GM23338 (cell line): Measurements from ENCODE around the gene PRPF40B. TPM values are rescaled to one million over a fixed set of nuclear protein-coding genes. Genes with fewer than 3 reads are reported as not detected.
A peak's percentile ranks its signal among the peaks of the same experiment; 100 is the strongest.

Experiments used
- ATAC-seq: fragments of 200-7000 bp; cut with Tn5 transposase; 3 replicates; pipeline ENCODE4 v1.9.1; 2020
- DNase-seq: peaks from one replicate; pipeline ENCODE4 v3.0.0-alpha.2; 2015; ENCODE audit warnings: low spot score
- H2AFZ ChIP-seq: fragments of 200-600 bp; sonication (generic); 2 replicates; pipeline ENCODE4 v1.8.0; 2016; ENCODE audit warnings: antibody characterized with exemption, mild to moderate bottlenecking, moderate library complexity
- H3F3A ChIP-seq: fragments of 200-600 bp; sonication (generic); replicated peaks from 2 replicates; pipeline ENCODE4 v1.8.0; 2017; ENCODE audit warnings: antibody characterized with exemption, mixed run types, low read depth
- H3K27ac ChIP-seq: fragments of 200-600 bp; sonication (generic); 2 replicates; pipeline ENCODE4 v1.6.1; 2016; ENCODE audit warnings: low read depth
- H3K27me3 ChIP-seq: fragments of 200-600 bp; sonication (generic); 2 replicates; pipeline ENCODE4 v1.8.0; 2016; ENCODE audit warnings: mild to moderate bottlenecking, mixed run types, moderate library complexity; ENCODE audit not compliant: insufficient read depth
- H3K36me3 ChIP-seq: fragments of 200-600 bp; sonication (generic); 2 replicates; pipeline ENCODE4 v1.8.0; 2016; ENCODE audit warnings: mild to moderate bottlenecking; ENCODE audit not compliant: insufficient read depth
- H3K4me1 ChIP-seq: fragments of 200-600 bp; sonication (generic); 2 replicates; pipeline ENCODE4 v1.8.0; 2016; ENCODE audit warnings: mild to moderate bottlenecking, moderate library complexity; ENCODE audit not compliant: insufficient read depth
- H3K4me2 ChIP-seq: fragments of 200-600 bp; sonication (generic); 2 replicates; pipeline ENCODE4 v1.7.1; 2017; ENCODE audit warnings: mixed run types
- H3K4me3 ChIP-seq: fragments of 200-600 bp; sonication (generic); 2 replicates; pipeline ENCODE4 v1.6.1; 2016; ENCODE audit warnings: mixed run types
- H3K79me2 ChIP-seq: fragments of 200-600 bp; sonication (generic); replicated peaks from 2 replicates; pipeline ENCODE4 v1.8.0; 2017; ENCODE audit warnings: mild to moderate bottlenecking; ENCODE audit not compliant: insufficient read depth
- H3K9me2 ChIP-seq: fragments of 200-600 bp; sonication (generic); 2 replicates; pipeline ENCODE4 v1.8.0; 2017; ENCODE audit not compliant: insufficient read depth
- H4K20me1 ChIP-seq: fragments of 200-600 bp; sonication (generic); replicated peaks from 2 replicates; pipeline ENCODE4 v1.8.0; 2017; ENCODE audit warnings: mild to moderate bottlenecking; ENCODE audit not compliant: insufficient read depth
- H3K27ac Mint-ChIP-seq: 2 replicates; pipeline ENCODE4 v1.8.0; 2020; ENCODE audit warnings: inconsistent platforms, mild to moderate bottlenecking, moderate library complexity, mixed read lengths
- H3K27me3 Mint-ChIP-seq: 3 replicates; pipeline ENCODE4 v1.8.0; 2022; ENCODE audit warnings: low read depth, mild to moderate bottlenecking, moderate library complexity, mixed read lengths, inconsistent platforms; ENCODE audit not compliant: insufficient read depth, poor library complexity
- H3K36me3 Mint-ChIP-seq: 3 replicates; pipeline ENCODE4 v1.8.0; 2021; ENCODE audit warnings: low read depth, mild to moderate bottlenecking, inconsistent platforms, moderate library complexity, mixed read lengths
- H3K4me1 Mint-ChIP-seq: 3 replicates; pipeline ENCODE4 v1.8.0; 2020; ENCODE audit warnings: mild to moderate bottlenecking, inconsistent platforms, mixed read lengths
- H3K4me3 Mint-ChIP-seq: 3 replicates; pipeline ENCODE4 v1.8.0; 2021; ENCODE audit warnings: moderate library complexity, mild to moderate bottlenecking, inconsistent platforms, mixed read lengths
- H3K9me3 Mint-ChIP-seq: 3 replicates; pipeline ENCODE4 v1.8.0; 2020; ENCODE audit warnings: moderate library complexity, mild to moderate bottlenecking, inconsistent platforms, mixed read lengths
- EZH2 ChIP-seq: fragments of 200-600 bp; sonication (generic); IDR thresholded peaks from one replicate; pipeline ENCODE4 v1.8.0; 2017; ENCODE audit warnings: antibody characterized with exemption, mild to moderate bottlenecking, low read depth; ENCODE audit not compliant: unreplicated experiment
- JUNB ChIP-seq: IDR thresholded peaks from one replicate; pipeline ENCODE4 v1.6.1; 2016; ENCODE audit warnings: antibody characterized with exemption; ENCODE audit not compliant: unreplicated experiment
- NANOG ChIP-seq: IDR thresholded peaks from 2 replicates; pipeline ENCODE4 v1.6.1; 2016; ENCODE audit warnings: antibody characterized with exemption, borderline replicate concordance
- ZNF331 ChIP-seq: fragments of 250-450 bp; sonication (Bioruptor Pico); IDR thresholded peaks from 2 replicates; pipeline ENCODE4 v1.5.0; 2020; ENCODE audit warnings: low read depth, mild to moderate bottlenecking, moderate library complexity
- ZNF462 ChIP-seq: fragments of 250-450 bp; sonication (Bioruptor Pico); IDR thresholded peaks from 2 replicates; pipeline ENCODE4 v1.5.0; 2020; ENCODE audit warnings: mild to moderate bottlenecking, moderate library complexity
- polyA plus RNA-seq: library from polyadenylated mRNA; unstranded; fragments of >200 nt; fragmentation: Nextera tagmentation; extraction: Ambion mirVana; gene quantifications from 2 replicates; pipeline ENCODE4 v1.2.1, GENCODE V29; 2016
- total RNA-seq: library from RNA; depleted of rRNA; stranded (reverse); fragments of >200 nt; shearing (Covaris generic); gene quantifications from 2 replicates; pipeline ENCODE4 v1.2.3, GENCODE V29; 2014

The PRPF40B gene
- total and polyA plus RNA-seq, 2 experiments from 2014 or later: 17.9 to 19.0 TPM

- no peak for TF ChIP-seq ZNF462 (CRISPR knock-in tag)
- TF ChIP-seq JUNB: no peak
- no peak for TF ChIP-seq EZH2
Measured at GRCh38 chr12:49619286-49619685, 4.1 kb upstream of the PRPF40B start (continued).

- no peaks in the 10 kb centered on the region; the same call in 2 of the 3 replicates for H3K9me3 Mint-ChIP-seq
- H3K27me3 Mint-ChIP-seq: peaks cover 18% of the 10 kb centered on the region
- no peaks in the 10 kb centered on the region for H4K20me1 ChIP-seq
- H3K9me2 ChIP-seq: no peaks in the 10 kb centered on the region
- TF ChIP-seq ZNF331 (no peak), EZH2 (no peak), NANOG (no peak), ZNF462 (CRISPR knock-in tag) (no peak)
- no peak overlapping the region for H3K27ac Mint-ChIP-seq
- peaks cover 15% of the 10 kb centered on the region; the same call in 1 of the 2 replicates for H3K27me3 ChIP-seq
- H3K4me1 Mint-ChIP-seq: peaks cover 41% of the 10 kb centered on the region
- H3K4me1 ChIP-seq: peaks cover 31% of the 10 kb centered on the region
- peaks cover 3% of the 10 kb centered on the region; the same call in 1 of the 3 replicates for H3K36me3 Mint-ChIP-seq
- peaks cover 12% of the 10 kb centered on the region for H3F3A ChIP-seq
- H3K27ac ChIP-seq: no peak overlapping the region; the same call in 1 of the 2 replicates
- no peaks in the 10 kb centered on the region for H3K79me2 ChIP-seq
- H3K4me3 ChIP-seq: peak overlapping the region; percentile 87
- H3K36me3 ChIP-seq: no peaks in the 10 kb centered on the region
- H3K4me3 Mint-ChIP-seq: peak overlapping the region; percentile 85
- no peak for DNase-seq
- no peak for ATAC-seq
- H3K4me2 ChIP-seq: peak overlapping the region; percentile 97
- H2AFZ ChIP-seq: peak overlapping the region; percentile 98
Measured at GRCh38 chr12:49621651-49622500, 1.5 kb upstream of the PRPF40B start.
